A549 (cell line): ENCODE results near the gene CRACR2B.

Experiments used
- CTCF ChIP-seq: fragments of >200 bp; sonication (Bioruptor Twin); formaldehyde crosslinking; IDR thresholded peaks from 3 replicates; pipeline ENCODE4 v1.5.1; 2016
- HOXB13 ChIP-seq: fragments of 250-450 bp; sonication (Bioruptor Pico); IDR thresholded peaks from 2 replicates; pipeline ENCODE4 v1.5.0; 2020; ENCODE audit warnings: low read depth, mild to moderate bottlenecking, moderate library complexity
- MAFK ChIP-seq: fragments of 450-650 bp; IDR thresholded peaks from 2 replicates; pipeline ENCODE4 v1.6.1; 2014; ENCODE audit not compliant: partially characterized antibody
- REST ChIP-seq: fragments of 200-600 bp; sonication (generic); IDR thresholded peaks from 2 replicates; pipeline ENCODE4 v1.6.1; 2016; ENCODE audit warnings: antibody characterized with exemption, mild to moderate bottlenecking, moderate library complexity

GRCh38 chr11:826227-826621, 1.5 kb upstream of the CRACR2B start:
- TF ChIP-seq REST (no peak), HOXB13 (CRISPR knock-in tag) (no peak), CTCF (no peak), MAFK (no peak)
